Measurements from ENCODE around the gene RPAP2. TPM values are rescaled to one million over a fixed set of nuclear protein-coding genes. Genes with fewer than 3 reads are reported as not detected.
A peak's percentile ranks its signal among the peaks of the same experiment; 100 is the strongest.

Gene RPAP2
- total RNA-seq, 1 donor: 9.9 TPM

- no peak overlapping the region for H3K4me3 ChIP-seq (ENCODE audit: low read depth, low read length)
- DNase-seq (ENCODE audit: low read depth): peak; percentile 85
- TF ChIP-seq CTCF (IDR thresholded peaks at IDR 0.05; ENCODE audit: insufficient read depth, low read depth, low read length): no peak
Measured at GRCh38 chr1:92446546-92446945, 147.7 kb downstream of the RPAP2 start.

GRCh38 chr1:92447033-92447681 lies 148.3 kb downstream of the RPAP2 start:
- no peak overlapping the region for H3K4me3 ChIP-seq (ENCODE audit: low read depth, low read length)
- no peak for TF ChIP-seq CTCF (IDR thresholded peaks at IDR 0.05; ENCODE audit: insufficient read depth, low read depth, low read length)
- DNase-seq (ENCODE audit: low read depth): no peak

GRCh38 chr1:92447976-92448375 lies 149.1 kb downstream of the RPAP2 start:
- no peak for TF ChIP-seq CTCF (IDR thresholded peaks at IDR 0.05; ENCODE audit: insufficient read depth, low read depth, low read length)
- no peak overlapping the region for H3K4me3 ChIP-seq (ENCODE audit: low read depth, low read length)
- DNase-seq (ENCODE audit: low read depth): no peak

Small RNA genes lying within 50 kb of the gene (small RNA-seq; reads per million reads assigned to genes)
- gene RN7SL824P: not detected

Other genes with a start within 250 kb of the RPAP2 start
- gene SETSIP, start 223.6 kb upstream of the RPAP2 start, total RNA-seq: 0.32 and 0.43 TPM in 2 replicates
- gene BTBD8, start 218.7 kb upstream of the RPAP2 start, total RNA-seq: 2.3 and 4.3 TPM in 2 replicates
- gene C1orf146, start 81.1 kb upstream of the RPAP2 start, total RNA-seq: not detected in 2 replicates
- gene GLMN, start 72 bp upstream of the RPAP2 start, total RNA-seq: 10.3 and 16.4 TPM in 2 replicates
- under 0.01 TPM in 2 replicates for gene GFI1, start 187.9 kb downstream of the RPAP2 start, total RNA-seq

Data from fibroblast of villous mesenchyme (primary cell).